NOMO-1 treated with dmso at 0.1 percent for 144 hours (cell line): ENCODE measurements around the gene KRTAP5-6.

Experiments used
- DNase-seq: peaks from one replicate; lab custom pipeline; 2025; ENCODE audit not compliant: unreplicated experiment; lab: John Stamatoyannopoulos, UW

Gene KRTAP5-6

GRCh38 chr11:1746511-1746931 is 49.5 kb downstream of the KRTAP5-6 start:
- DNase-seq = no peak

- no peak for DNase-seq
Measured at GRCh38 chr11:1746956-1747752, 50.2 kb downstream of the KRTAP5-6 start.
